Testis (tissue), 3 donors: ENCODE measurements around the gene CD81. TPM values are rescaled to one million over a fixed set of nuclear protein-coding genes. Genes with fewer than 3 reads are reported as not detected.

Experiments used
- DNase-seq: peaks from one replicate; pipeline ENCODE4 v3.0.0-alpha.2; 2019
- H3K27ac ChIP-seq, 2 donors: fragments of 200-600 bp; sonication (generic); one replicate each; pipeline ENCODE4 v1.5.1; 2019
- H3K27me3 ChIP-seq: fragments of 200-600 bp; sonication (generic); one replicate; pipeline ENCODE4 v1.5.1; 2019
- H3K36me3 ChIP-seq: fragments of 200-600 bp; sonication (generic); one replicate; pipeline ENCODE4 v1.5.1; 2017; ENCODE audit warnings: low read depth; ENCODE audit errors: missing control alignments
- H3K4me1 ChIP-seq: fragments of 200-600 bp; sonication (generic); one replicate; pipeline ENCODE4 v1.5.1; 2019
- H3K4me3 ChIP-seq, 2 donors: fragments of 200-600 bp; sonication (generic); one replicate each; pipeline ENCODE4 v1.5.1; 2017 to 2019
- H3K9me3 ChIP-seq: fragments of 200-600 bp; sonication (generic); one replicate; pipeline ENCODE4 v1.5.1; 2017
- POLR2A ChIP-seq: fragments of 450-650 bp; IDR thresholded peaks from one replicate; pipeline ENCODE4 v1.6.1; 2017; ENCODE audit warnings: antibody characterized with exemption, mild to moderate bottlenecking, moderate library complexity
- WGBS, 2 donors: methylation state at CpG; one replicate each; pipeline ENCODE4 v1.1.5; 2018; 5-methylcytosine and 5-hydroxymethylcytosine counted together
- intact Hi-C: fragments of 100-400 bp; cut with DNase I; formaldehyde crosslinking; loops from one replicate; pipeline ENCODE4 v1.15.1; 2023; ENCODE audit warnings: low total_unique reads
- polyA plus RNA-seq: library from polyadenylated mRNA; stranded (reverse); fragments of 350-450 nt; fragmentation: Illumina TruSeq; extraction: RNeasy Lipid Tissue Mini Kit (QIAGEN cat#74804); gene quantifications from one replicate; pipeline ENCODE4 v1.2.3, GENCODE V29; 2014; ENCODE audit warnings: low read depth, low replicate concordance; ENCODE audit not compliant: insufficient read depth
- total RNA-seq, 2 donors: library from RNA; depleted of rRNA; stranded (reverse); fragments of >200 nt; gene quantifications; one replicate each; pipeline ENCODE4 v1.2.3, GENCODE V29; 2016
- TF ChIP-seq, protein P1 (sequence below), 3 experiments: fragments of 450-650 bp in 2 of 3; fragments of 200-600 bp in 1 of 3; sonication (generic) in 1 of 3; IDR thresholded peaks; one replicate each; pipeline ENCODE4 v1.5.1; 2016 to 2019; ENCODE audit warnings: antibody characterized with exemption in 3 of 3, mild to moderate bottlenecking in 2 of 3, moderate library complexity in 1 of 3

Gene CD81
- total and polyA plus RNA-seq, 3 donors from 2014 or later: 541 to 829 (median 665) TPM

- no peaks in the 10 kb centered on the region for H3K36me3 ChIP-seq
- 36 to 48% methylated on average over 10 to 14 of the region's 14 CpGs for WGBS, 2 donors
Measured at GRCh38 chr11:2389377-2390026, 12.4 kb downstream of the CD81 start.

DNA sequence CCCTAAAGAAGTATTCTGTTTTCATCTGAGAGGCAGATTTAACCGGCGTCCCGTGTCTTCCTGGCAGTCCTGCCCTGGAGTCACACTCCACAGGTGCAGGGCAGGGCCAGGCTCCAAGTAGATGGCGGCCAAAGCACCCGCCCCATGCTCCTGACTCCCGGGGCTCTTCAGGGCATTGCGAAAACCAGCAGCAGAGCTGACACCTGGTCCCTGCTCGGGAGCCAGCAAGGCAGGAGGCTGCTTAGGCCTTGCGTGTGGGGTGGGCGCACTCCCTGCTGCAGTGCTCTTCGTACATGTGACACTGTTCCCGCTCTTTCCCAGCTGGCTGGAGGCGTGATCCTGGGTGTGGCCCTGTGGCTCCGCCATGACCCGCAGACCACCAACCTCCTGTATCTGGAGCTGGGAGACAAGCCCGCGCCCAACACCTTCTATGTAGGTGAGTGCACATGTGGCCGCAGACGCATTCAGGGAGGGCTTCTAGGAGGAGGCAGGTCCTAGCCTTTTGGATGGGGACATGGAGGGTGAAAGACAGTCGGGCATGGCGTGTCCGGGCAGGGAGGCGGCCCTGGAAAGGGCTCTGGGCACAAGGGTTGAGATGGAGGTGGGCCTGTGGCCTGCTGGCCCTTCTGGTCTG lies 13.1 kb downstream of the CD81 start:
- no peak overlapping the region for H3K4me3 ChIP-seq

More at GRCh38 chr11:2389377-2390026, 12.4 kb downstream of the CD81 start:
- intact Hi-C loops: no loop called here
- no peak for DNase-seq
- H3K9me3 ChIP-seq: no peaks in the 10 kb centered on the region
- H3K4me3 ChIP-seq: no peak overlapping the region
- H3K27me3 ChIP-seq: no peaks in the 10 kb centered on the region
- peaks cover 59% of the 10 kb centered on the region for H3K4me1 ChIP-seq
- peak overlapping the region; percentile 21 to 72 for H3K27ac ChIP-seq
- TF ChIP-seq, protein P1, sequence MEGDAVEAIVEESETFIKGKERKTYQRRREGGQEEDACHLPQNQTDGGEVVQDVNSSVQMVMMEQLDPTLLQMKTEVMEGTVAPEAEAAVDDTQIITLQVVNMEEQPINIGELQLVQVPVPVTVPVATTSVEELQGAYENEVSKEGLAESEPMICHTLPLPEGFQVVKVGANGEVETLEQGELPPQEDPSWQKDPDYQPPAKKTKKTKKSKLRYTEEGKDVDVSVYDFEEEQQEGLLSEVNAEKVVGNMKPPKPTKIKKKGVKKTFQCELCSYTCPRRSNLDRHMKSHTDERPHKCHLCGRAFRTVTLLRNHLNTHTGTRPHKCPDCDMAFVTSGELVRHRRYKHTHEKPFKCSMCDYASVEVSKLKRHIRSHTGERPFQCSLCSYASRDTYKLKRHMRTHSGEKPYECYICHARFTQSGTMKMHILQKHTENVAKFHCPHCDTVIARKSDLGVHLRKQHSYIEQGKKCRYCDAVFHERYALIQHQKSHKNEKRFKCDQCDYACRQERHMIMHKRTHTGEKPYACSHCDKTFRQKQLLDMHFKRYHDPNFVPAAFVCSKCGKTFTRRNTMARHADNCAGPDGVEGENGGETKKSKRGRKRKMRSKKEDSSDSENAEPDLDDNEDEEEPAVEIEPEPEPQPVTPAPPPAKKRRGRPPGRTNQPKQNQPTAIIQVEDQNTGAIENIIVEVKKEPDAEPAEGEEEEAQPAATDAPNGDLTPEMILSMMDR (IDR thresholded peaks at IDR 0.05): peak in 1 of 3 experiments; percentile 3
- no peak for TF ChIP-seq POLR2A

DNA sequence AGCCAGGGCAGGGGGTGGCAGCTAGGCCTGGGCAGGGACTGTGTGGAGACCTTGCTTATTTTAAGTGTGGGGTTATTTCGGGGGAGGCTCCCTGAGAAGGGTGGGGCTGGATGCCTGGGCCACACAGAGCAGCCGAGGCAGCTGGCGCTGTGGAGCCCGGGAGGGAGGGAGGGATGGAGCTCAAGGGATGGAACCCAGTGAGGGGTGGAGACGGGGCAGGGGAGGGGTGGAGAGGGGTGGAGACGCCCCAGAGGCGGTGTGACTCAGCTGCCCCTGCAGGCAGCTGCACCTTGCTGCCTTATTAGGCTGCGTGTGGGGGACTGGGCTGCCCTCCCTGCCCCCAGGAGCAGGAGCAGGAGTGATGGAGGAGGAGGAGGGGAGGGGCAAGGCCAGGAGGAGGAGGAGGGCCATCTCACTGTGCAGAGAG lies 13.6 kb downstream of the CD81 start:
- Histone ChIP-seq H3K9me3 (no peaks in the 10 kb centered on the region), H3K27ac (peak overlapping the region; percentile 31 to 72), H3K4me3 (no peak overlapping the region), H3K27me3 (no peaks in the 10 kb centered on the region), H3K36me3 (no peaks in the 10 kb centered on the region), H3K4me1 (peaks cover 52% of the 10 kb centered on the region)
- TF ChIP-seq, protein P1 (IDR thresholded peaks at IDR 0.05): no peak
- no peak for TF ChIP-seq POLR2A
- peak; percentile 50 for DNase-seq
- intact Hi-C loops: no loop called here
- WGBS, 2 donors: 9 to 23% methylated on average over 6 to 8 of the region's 8 CpGs

More for the DNA sequence above, 13.1 kb downstream of the CD81 start:
- intact Hi-C loops: no loop called here
- TF ChIP-seq POLR2A: no peak
- TF ChIP-seq, protein P1 (IDR thresholded peaks at IDR 0.05): no peak
- no peaks in the 10 kb centered on the region for H3K9me3 ChIP-seq
- no peaks in the 10 kb centered on the region for H3K27me3 ChIP-seq
- 70 to 75% methylated on average over 5 to 23 of the region's 23 CpGs for WGBS, 2 donors
- no peak for DNase-seq
- peak overlapping the region in 1 of 2 donors; percentile 72 for H3K27ac ChIP-seq
- peaks cover 54% of the 10 kb centered on the region for H3K4me1 ChIP-seq
- H3K36me3 ChIP-seq: no peaks in the 10 kb centered on the region

DNA sequence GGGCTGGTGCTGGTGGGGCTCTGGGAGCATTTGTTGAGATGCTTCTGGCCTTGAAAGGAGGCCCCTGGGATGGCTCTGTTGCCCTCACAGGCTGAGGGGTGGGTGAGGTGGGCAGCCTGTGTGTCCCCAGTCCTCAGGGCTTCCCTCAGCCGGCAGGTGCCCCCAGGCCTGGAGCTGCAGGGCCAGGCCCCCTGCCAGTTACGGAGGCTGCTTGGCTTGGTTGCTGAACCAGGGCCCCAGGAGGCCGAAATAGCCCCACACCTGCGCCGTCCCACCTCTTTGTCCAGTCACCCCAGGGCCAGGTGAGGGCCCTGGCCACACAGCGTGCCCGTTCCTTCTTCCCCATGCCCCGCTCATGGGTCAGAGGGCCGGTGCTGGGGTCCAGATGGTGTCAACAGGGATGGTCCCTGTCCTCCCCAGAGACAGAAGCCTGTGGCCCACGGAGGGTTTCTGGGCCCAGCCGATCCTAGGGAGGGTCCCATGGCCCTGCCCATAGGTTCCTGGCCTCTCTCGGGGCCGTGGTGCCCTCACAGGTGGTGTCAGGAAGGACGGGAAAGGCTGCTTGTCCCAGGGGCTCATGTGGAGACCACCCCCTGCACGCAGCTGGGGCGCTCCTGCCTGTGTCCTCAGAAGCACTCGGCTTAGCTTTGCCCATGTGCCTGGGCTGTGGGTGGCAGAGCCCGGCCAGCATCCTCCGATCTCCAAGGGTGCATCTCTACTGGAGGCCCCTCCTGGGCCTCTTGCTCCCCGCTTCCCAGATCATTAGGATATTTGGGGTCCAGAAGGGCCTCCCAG lies 14.3 kb downstream of the CD81 start:
- H3K27me3 ChIP-seq: no peaks in the 10 kb centered on the region
- H3K4me3 ChIP-seq: no peak overlapping the region
- no peaks in the 10 kb centered on the region for H3K9me3 ChIP-seq
- 83 to 87% methylated on average over 19 to 20 of the region's 20 CpGs for WGBS, 2 donors
- no peaks in the 10 kb centered on the region for H3K36me3 ChIP-seq
- H3K27ac ChIP-seq: peak overlapping the region in 1 of 2 donors; percentile 31
- TF ChIP-seq, protein P1 (IDR thresholded peaks at IDR 0.05): no peak
- no peak for TF ChIP-seq POLR2A
- H3K4me1 ChIP-seq: peaks cover 47% of the 10 kb centered on the region
- intact Hi-C loops: no loop called here
- DNase-seq: no peak
